GM19193 (cell line): ENCODE results near the gene ERVFRD-1.

Experiments
- POLR2A ChIP-seq: IDR thresholded peaks from 4 replicates; pipeline ENCODE4 v1.6.1; 2011; ENCODE audit not compliant: insufficient read depth, insufficient read length; ENCODE audit errors: extremely low read depth

ERVFRD-1 gene

GRCh38 chr6:11139051-11139960 is 27.8 kb upstream of the ERVFRD-1 start:
- TF ChIP-seq POLR2A = no peak

- TF ChIP-seq POLR2A = no peak
Observed at GRCh38 chr6:11136809-11137208, 25.3 kb upstream of the ERVFRD-1 start.

- TF ChIP-seq POLR2A = no peak
Observed at GRCh38 chr6:11133281-11133680, 21.8 kb upstream of the ERVFRD-1 start.

DNA sequence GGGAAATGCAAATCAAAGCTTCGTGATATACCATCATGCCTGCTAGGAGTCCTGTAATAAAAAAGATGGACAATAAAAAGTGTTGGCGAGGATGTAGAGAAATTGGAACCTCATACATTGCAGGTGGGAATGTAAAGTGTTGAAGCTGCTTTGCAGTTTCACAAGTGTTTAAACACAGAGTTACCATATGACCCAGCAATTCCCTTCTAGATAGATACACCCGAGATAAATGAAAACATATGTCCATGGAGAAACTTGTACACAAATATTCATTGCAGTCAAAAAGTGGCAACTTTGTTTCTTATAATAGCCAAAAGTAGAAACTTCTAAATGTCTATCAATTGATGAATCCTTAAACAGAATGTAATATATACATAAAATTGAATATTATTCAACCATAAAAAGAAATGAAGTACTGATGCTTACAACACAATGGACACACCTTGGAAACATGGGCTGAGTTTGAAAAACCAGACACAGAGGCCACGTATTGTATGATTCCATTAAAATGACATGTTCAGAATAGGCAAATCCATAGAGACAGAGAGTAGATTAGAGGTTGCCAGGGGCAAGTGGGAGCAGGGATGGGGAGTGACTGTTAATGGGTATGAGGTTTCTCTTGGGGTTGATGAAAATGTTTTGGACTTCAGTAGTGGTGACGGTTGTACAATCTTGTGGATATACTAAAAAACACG is 20.8 kb upstream of the ERVFRD-1 start:
- no peak for TF ChIP-seq POLR2A

- TF ChIP-seq POLR2A = no peak
Observed at GRCh38 chr6:11130605-11131004, 19.1 kb upstream of the ERVFRD-1 start.

GRCh38 chr6:11129908-11130565 is 18.5 kb upstream of the ERVFRD-1 start:
- no peak for TF ChIP-seq POLR2A

DNA sequence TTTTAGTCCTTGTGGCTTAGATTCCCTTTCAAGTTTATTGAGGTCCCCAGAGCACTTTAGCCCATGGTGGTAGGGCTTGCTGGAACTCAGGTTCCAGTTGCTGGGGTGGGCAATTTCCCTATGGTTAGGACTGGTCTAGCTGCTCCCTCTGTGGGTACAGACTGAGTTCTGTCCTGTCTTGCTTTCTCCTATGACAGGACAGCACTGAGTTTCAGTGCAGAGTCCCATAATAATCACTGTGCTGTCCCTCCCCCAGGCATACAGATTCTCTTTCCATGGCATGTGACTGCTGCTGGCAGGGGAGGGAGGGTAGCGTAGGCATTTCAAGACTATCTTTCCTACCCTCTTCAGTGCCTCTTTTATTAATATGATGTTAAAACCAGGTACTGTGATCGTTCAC is 17.1 kb upstream of the ERVFRD-1 start:
- TF ChIP-seq POLR2A = no peak

DNA sequence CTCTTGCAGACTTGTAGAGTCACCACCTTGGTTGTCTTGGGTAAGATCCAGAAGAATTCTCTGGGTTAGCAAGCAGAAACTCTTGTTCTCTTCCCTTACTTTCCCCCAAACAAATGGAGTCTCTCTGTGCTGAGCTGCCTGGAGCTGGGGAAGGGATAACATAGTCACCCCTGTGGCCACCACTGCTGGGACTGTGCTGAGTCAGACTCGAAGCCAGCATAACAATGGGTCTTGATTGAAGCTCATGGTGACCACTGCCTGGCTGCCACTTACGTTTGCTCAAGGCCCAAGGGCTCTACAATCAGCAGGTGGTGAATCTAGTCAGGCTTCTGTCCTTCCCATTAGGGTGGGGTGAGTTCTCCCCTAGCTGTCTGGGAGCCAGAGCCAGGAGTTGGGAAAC is 15.4 kb upstream of the ERVFRD-1 start:
- no peak for TF ChIP-seq POLR2A

DNA sequence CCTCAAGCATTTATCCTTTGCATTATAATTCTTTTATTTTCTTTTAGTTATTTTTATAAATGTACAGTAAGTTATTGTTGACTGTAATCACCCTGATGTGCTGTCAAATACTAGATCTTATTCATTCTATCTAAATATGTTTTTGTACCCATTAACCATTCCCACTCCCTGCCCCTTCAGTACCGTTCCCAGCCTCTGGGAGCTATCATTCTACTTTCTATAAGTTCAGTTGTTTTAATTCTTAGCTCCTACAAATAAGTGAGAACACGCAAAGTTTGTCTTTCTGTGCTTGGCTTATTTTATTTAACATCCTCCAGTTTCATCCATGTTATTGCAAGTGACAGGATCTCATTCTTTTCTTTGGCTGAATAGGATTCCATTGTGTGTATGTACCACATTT is 12.5 kb upstream of the ERVFRD-1 start:
- no peak for TF ChIP-seq POLR2A

DNA sequence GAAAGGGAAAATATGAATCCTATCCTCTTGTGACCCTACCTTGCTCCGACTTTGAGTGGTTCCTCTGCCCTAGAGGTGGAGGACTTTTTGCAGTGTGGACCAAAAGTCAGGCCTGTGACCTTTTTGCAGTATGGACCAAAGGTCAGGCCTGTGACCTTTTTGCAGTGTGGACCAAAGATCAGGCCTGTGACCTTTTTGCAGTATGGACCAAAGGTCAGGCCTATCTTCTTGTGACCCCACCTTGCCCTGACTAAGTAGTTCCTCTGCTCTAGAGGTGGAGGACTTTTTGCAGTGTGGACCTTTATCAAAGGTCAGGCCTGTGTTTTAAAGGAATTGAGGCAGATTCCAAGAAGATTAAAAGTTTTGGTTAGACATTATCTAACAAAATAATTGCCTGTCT is 10.9 kb upstream of the ERVFRD-1 start:
- no peak for TF ChIP-seq POLR2A

DNA sequence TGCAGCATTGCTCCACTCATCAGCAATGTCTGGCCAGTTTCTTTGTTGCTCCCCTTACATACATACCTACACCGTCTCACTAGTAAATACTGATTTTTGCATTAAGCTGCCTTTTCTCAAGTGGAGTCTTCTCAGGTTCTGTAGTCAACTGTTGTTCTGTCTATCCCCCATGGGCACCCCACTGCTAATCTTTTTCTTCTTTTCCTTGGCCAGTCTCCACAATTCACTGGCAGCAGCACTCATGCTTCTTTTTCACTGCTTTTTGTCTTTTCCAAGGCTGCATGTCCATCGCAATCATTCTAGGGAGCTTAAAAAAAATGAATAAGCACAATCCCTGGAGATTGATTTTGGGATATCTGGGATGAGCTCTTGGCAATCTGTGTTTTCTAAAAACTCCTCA is 10.3 kb upstream of the ERVFRD-1 start:
- TF ChIP-seq POLR2A = no peak

DNA sequence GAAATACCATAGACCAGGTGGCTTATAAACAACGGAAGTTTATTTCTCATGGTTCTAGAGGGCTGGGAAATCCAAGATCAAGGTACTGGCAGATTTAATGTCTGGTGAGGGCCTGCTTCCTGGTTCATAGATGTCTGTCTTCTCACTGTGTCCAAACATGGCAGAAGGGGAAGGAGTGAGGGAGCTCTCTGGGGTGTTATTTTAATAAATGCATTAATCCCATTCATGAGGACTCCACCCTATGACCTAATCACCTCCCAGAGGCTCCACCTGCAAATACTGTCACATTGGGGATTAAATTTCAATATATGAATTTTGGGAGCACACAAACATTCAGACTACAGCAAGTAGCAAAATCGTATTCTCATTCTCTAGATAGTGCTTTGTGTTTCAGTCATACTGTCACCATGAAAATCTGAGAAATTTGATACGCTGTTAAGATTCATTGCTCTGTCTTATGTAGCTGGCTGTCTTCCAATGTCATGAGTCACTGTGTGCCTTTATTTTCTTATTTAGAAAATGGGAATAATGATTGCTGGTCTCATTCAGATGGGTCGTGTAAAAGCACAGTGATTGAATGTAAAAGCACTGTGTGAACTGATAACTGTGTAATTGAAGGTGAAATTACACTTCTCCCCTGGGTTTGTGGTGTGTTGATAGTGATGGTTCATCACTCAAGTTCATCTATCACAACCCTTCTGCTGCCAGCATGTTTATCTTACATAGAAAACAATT is 8.9 kb upstream of the ERVFRD-1 start:
- TF ChIP-seq POLR2A = no peak

DNA sequence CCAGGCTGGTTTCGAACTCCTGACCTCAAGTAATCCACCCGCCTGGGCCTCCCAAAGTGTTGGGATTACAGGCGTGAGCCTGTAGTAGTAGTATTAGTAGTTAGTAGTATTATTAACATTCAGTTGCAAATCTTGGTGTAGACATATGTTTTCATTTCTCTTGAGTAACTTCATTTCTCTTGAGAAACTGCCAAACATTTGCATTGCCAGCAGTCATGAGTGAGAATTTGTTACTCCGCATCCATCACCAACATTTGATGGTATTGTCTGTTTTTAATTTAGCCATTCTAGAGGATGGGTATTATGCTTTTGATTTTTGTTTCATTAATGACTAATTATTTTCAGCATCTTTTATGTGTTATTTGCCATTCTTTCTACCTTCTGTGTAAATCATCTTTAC is 1.5 kb upstream of the ERVFRD-1 start:
- no peak for TF ChIP-seq POLR2A

GRCh38 chr6:11111769-11112437 is 378 bp upstream of the ERVFRD-1 start:
- TF ChIP-seq POLR2A = no peak
